AG09319 (cell line): ENCODE results near the gene FGF7.
A peak's percentile ranks its signal among the peaks of the same experiment; 100 is the strongest.

Experiments
- DNase-seq: peaks from one replicate; pipeline ENCODE4 v3.0.0-alpha.2; 2010; ENCODE audit warnings: low read depth; ENCODE audit errors: extremely low read depth
- CTCF ChIP-seq: IDR thresholded peaks from 2 replicates; pipeline ENCODE4 v1.5.1; 2011; ENCODE audit warnings: low read depth, mild to moderate bottlenecking, inconsistent platforms, low read length, moderate library complexity

FGF7 gene

DNA sequence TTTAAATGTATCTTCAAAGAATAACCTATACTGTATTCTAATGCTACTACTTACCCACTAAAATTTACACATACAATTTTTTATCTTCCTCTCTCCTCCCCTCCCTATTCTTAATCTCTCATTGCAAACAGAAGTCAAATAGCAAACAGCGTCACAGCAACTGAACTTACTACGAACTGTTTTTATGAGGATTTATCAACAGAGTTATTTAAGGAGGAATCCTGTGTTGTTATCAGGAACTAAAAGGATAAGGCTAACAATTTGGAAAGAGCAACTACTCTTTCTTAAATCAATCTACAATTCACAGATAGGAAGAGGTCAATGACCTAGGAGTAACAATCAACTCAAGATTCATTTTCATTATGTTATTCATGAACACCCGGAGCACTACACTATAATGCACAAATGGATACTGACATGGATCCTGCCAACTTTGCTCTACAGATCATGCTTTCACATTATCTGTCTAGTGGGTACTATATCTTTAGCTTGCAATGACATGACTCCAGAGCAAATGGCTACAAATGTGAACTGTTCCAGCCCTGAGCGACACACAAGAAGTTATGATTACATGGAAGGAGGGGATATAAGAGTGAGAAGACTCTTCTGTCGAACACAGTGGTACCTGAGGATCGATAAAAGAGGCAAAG lies 984 bp downstream of the FGF7 start:
- no peak for TF ChIP-seq CTCF
- no peak for DNase-seq

GRCh38 chr15:49424954-49425353 lies 1.9 kb downstream of the FGF7 start:
- DNase-seq: no peak
- no peak for TF ChIP-seq CTCF

GRCh38 chr15:49427372-49427771 lies 4.3 kb downstream of the FGF7 start:
- DNase-seq: no peak
- no peak for TF ChIP-seq CTCF

- no peak for TF ChIP-seq CTCF
- DNase-seq: peak; percentile 75
Measured at GRCh38 chr15:49428409-49429095, 5.5 kb downstream of the FGF7 start.

GRCh38 chr15:49430046-49430445 lies 7.0 kb downstream of the FGF7 start:
- DNase-seq: no peak
- TF ChIP-seq CTCF: no peak

DNA sequence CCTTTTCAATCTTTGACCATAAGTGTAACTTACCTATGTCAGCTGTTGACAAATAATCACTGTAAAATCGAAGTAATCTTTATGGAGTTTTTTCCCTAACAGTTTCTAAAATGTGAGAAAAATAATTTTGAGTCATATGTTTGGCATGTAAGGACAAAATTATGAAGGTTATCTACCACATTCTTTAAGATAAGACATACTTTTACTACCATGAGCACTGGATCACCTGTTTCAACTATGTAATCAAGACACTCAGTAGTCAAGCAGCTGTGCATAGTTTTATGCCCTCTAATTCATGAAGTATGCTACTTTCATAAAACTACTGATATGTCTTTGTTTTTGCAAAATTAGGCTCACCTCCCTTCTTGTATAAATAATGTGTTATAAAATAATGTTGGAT lies 12.1 kb downstream of the FGF7 start:
- TF ChIP-seq CTCF: no peak
- no peak for DNase-seq

- no peak for TF ChIP-seq CTCF
- no peak for DNase-seq
Measured at GRCh38 chr15:49436751-49437150, 13.7 kb downstream of the FGF7 start.
